ENCODE data around the gene PCLO. TPM values are rescaled to one million over a fixed set of nuclear protein-coding genes. Genes with fewer than 3 reads are reported as not detected.
"Not testable (repeated sequence)": the region's sequence is repeated elsewhere in the genome, so short reads cannot be mapped to it uniquely, and the experiment has no call there.

The PCLO gene
- polyA plus RNA-seq, 1 donor = 14.5 TPM

GRCh38 chr7:82964150-82964882, 198.4 kb downstream of the PCLO start:
- no peak for DNase-seq

GRCh38 chr7:82961240-82961639, 201.4 kb downstream of the PCLO start:
- DNase-seq = no peak

GRCh38 chr7:82959528-82959927, 203.2 kb downstream of the PCLO start:
- DNase-seq = no peak

- no peak for DNase-seq
These were observed 205.2 kb downstream of the PCLO start for GRCh38 chr7:82957521-82957920.

- DNase-seq = no peak
These were observed 209.2 kb downstream of the PCLO start for GRCh38 chr7:82953324-82954027.

GRCh38 chr7:82950436-82950835, 212.2 kb downstream of the PCLO start:
- DNase-seq = no peak

GRCh38 chr7:82945480-82945879, 217.2 kb downstream of the PCLO start:
- DNase-seq = no peak

- no peak for DNase-seq
These were observed 217.6 kb downstream of the PCLO start for GRCh38 chr7:82945056-82945455.

GRCh38 chr7:82932516-82932915, 230.2 kb downstream of the PCLO start:
- DNase-seq = no peak

- peak; percentile 40 for DNase-seq
These were observed 236.2 kb downstream of the PCLO start for GRCh38 chr7:82926477-82926876.

- no peak for DNase-seq
These were observed 237.4 kb downstream of the PCLO start for GRCh38 chr7:82925331-82925730.

- no peak for DNase-seq
These were observed 256.2 kb downstream of the PCLO start for GRCh38 chr7:82906502-82906901.

- DNase-seq = no peak
These were observed 257.8 kb downstream of the PCLO start for GRCh38 chr7:82904871-82905270.

GRCh38 chr7:82901098-82901497, 261.6 kb downstream of the PCLO start:
- DNase-seq = not testable (repeated sequence)

- DNase-seq = no peak
These were observed 265.2 kb downstream of the PCLO start for GRCh38 chr7:82897500-82897899.

- not testable (repeated sequence) for DNase-seq
These were observed 268.3 kb downstream of the PCLO start for GRCh38 chr7:82894341-82894740.

- no peak for DNase-seq
These were observed 276.4 kb downstream of the PCLO start for GRCh38 chr7:82886324-82886723.

GRCh38 chr7:82865856-82866255, 296.8 kb downstream of the PCLO start:
- DNase-seq = no peak

GRCh38 chr7:82859106-82859850, 303.4 kb downstream of the PCLO start:
- no peak for DNase-seq

- no peak for DNase-seq
These were observed 311.6 kb downstream of the PCLO start for GRCh38 chr7:82851121-82851520.

GRCh38 chr7:82841828-82842227, 320.9 kb downstream of the PCLO start:
- DNase-seq = no peak

- no peak for DNase-seq
These were observed 322.6 kb downstream of the PCLO start for GRCh38 chr7:82840061-82840460.

- DNase-seq = no peak
These were observed 323.1 kb downstream of the PCLO start for GRCh38 chr7:82839555-82839954.
